Amygdala (tissue), 56 donors: ENCODE measurements around the gene CSRP3.
"Not testable (repeated sequence)": the region's sequence is repeated elsewhere in the genome, so short reads cannot be mapped to it uniquely, and the experiment has no call there.

Experiments
- DNase-seq, 56 donors: peaks; one replicate each; lab custom pipeline; 2025; lab: John Stamatoyannopoulos, UW

The CSRP3 gene

DNA sequence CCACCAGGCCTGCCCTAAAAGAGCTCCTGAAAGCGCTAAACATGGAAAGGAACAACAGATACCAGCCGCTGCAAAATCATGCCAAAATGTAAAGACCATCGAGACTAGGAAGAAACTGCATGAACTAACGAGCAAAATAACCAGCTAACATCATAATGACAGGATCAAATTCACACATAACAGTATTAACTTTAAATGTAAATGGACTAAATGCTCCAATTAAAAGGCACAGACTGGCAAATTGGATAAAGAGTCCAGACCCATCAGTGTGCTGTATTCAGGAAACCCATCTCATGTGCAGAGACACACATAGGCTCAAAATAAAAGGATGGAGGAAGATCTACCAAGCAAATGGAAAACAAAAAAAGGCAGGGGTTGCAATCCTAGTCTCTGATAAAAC, 64.9 kb downstream of the CSRP3 start:
- not testable (repeated sequence) for DNase-seq

GRCh38 chr11:19134004-19134403, 67.8 kb downstream of the CSRP3 start:
- DNase-seq = no peak
